Measurements from ENCODE around the gene RBL2. TPM values are rescaled to one million over a fixed set of nuclear protein-coding genes. Genes with fewer than 3 reads are reported as not detected.

Gene RBL2, protein sequence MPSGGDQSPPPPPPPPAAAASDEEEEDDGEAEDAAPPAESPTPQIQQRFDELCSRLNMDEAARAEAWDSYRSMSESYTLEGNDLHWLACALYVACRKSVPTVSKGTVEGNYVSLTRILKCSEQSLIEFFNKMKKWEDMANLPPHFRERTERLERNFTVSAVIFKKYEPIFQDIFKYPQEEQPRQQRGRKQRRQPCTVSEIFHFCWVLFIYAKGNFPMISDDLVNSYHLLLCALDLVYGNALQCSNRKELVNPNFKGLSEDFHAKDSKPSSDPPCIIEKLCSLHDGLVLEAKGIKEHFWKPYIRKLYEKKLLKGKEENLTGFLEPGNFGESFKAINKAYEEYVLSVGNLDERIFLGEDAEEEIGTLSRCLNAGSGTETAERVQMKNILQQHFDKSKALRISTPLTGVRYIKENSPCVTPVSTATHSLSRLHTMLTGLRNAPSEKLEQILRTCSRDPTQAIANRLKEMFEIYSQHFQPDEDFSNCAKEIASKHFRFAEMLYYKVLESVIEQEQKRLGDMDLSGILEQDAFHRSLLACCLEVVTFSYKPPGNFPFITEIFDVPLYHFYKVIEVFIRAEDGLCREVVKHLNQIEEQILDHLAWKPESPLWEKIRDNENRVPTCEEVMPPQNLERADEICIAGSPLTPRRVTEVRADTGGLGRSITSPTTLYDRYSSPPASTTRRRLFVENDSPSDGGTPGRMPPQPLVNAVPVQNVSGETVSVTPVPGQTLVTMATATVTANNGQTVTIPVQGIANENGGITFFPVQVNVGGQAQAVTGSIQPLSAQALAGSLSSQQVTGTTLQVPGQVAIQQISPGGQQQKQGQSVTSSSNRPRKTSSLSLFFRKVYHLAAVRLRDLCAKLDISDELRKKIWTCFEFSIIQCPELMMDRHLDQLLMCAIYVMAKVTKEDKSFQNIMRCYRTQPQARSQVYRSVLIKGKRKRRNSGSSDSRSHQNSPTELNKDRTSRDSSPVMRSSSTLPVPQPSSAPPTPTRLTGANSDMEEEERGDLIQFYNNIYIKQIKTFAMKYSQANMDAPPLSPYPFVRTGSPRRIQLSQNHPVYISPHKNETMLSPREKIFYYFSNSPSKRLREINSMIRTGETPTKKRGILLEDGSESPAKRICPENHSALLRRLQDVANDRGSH
- total RNA-seq, result 68.6 and 73.8 TPM in 2 replicates

DNA sequence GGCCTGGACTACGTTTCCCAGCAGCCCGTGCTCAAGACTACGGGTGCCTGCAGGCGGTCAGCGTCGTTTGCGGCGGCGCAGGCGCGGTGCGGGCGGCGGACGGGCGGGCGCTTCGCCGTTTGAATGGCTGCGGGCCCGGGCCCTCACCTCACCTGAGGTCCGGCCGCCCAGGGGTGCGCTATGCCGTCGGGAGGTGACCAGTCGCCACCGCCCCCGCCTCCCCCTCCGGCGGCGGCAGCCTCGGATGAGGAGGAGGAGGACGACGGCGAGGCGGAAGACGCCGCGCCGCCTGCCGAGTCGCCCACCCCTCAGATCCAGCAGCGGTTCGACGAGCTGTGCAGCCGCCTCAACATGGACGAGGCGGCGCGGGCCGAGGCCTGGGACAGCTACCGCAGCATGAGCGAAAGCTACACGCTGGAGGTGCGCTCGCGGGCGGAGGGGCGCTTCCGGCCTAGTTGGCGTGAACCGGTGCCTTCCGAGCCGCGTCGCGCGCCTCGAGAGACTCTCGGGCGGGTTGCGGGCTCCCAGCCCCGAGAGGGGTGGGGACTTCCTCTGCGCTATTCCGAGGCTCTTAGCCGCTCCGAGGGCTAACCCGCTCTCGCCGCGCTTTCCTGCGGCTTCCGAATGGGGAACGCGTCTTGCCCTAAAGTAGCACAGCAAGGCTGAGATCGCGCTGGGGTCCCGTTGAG lies at the start of gene RBL2:
Gene RBL2 (plus strand): TSS at position 95 of the 689 bp plus-strand sequence. CDS start 86 bp downstream, at position 181.

DNA sequence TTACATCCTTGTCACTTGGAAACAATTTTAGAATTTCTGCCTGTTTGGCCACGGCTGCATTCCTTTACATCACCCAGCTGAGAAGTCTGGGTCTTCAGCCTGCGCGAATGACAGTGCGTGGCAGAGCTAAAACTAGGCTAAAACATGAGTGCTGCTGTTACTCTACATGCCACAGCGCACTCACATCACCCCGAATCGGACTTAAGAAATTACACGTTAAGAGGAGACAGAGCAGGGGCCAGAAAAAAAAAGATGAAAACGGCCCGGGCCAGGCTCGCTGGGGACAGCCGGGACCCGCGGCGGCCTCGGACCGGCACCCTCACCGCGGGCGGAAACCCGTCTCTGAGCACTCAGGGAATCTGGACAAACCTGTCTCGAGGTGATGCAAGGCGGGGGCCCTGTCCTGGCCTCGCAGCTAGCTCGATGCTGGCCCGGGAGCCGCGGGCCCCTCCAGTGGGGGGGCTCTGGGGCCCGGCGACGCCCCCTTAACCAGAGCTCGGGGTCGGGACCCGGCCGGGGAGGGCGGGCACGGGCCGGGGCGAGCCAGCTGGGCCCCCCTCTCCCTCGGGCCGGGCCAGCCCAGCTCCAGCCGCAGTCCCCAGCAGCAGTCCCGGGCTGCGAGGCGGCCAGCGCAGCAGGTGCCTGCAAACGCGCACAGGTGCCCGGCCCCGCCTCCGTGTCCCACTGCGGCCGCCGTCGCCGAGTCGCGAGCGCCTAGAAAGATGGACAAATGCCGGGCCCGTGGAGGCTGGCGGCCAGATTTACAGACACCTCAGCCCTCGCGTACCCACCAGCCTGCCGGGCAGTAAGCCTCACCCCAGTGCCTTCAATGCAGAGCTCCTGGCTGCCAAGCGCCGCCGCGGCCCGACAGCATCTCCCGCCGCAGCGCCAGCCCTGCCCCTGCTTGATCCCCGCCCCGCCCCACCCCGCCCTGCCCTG lies 68.3 kb downstream of the RBL2 start, which contains the start of gene AKTIP:
Gene AKTIP (minus strand): TSS at position 879 of the 939 bp plus-strand sequence. CDS start 2,950 bp downstream, outside the sequence.

Small RNA genes lying within 50 kb of the gene (small RNA-seq; reads per million reads assigned to genes)
- gene RNU6-1153P, result not detected

Other genes starting within 250 kb of the RBL2 start
- gene AKTIP, start 68.7 kb downstream of the RBL2 start, total RNA-seq, result 21.3 and 22.9 TPM in 2 replicates

Data from articular chondrocyte of knee joint (primary cell).